ENCODE results near the gene PBLD.
"Not testable (repeated sequence)": the region's sequence is repeated elsewhere in the genome, so short reads cannot be mapped to it uniquely, and the experiment has no call there.

PBLD gene

GRCh38 chr10:68277814-68278213, 54.9 kb downstream of the PBLD start:
- DNase-seq = not testable (repeated sequence)

- no peak for DNase-seq
Measured at GRCh38 chr10:68276224-68276623, 56.5 kb downstream of the PBLD start.

- no peak for DNase-seq
Measured at GRCh38 chr10:68275600-68276126, 57.1 kb downstream of the PBLD start.

GRCh38 chr10:68272833-68273232, 59.9 kb downstream of the PBLD start:
- no peak for DNase-seq

GRCh38 chr10:68271196-68271882, 61.4 kb downstream of the PBLD start:
- no peak for DNase-seq

GRCh38 chr10:68269562-68270290, 63.0 kb downstream of the PBLD start:
- DNase-seq = no peak

- DNase-seq = no peak
Measured at GRCh38 chr10:68261132-68261856, 71.4 kb downstream of the PBLD start.

- DNase-seq = no peak
Measured at GRCh38 chr10:68253346-68253745, 79.4 kb downstream of the PBLD start.

- no peak for DNase-seq
Measured at GRCh38 chr10:68251625-68252495, 80.9 kb downstream of the PBLD start.

- DNase-seq = no peak
Measured at GRCh38 chr10:68251151-68251550, 81.6 kb downstream of the PBLD start.

- DNase-seq = no peak
Measured at GRCh38 chr10:68249297-68249696, 83.4 kb downstream of the PBLD start.

GRCh38 chr10:68247931-68248330, 84.8 kb downstream of the PBLD start:
- no peak for DNase-seq

GRCh38 chr10:68246397-68246796, 86.3 kb downstream of the PBLD start:
- DNase-seq = not testable (repeated sequence)

- no peak for DNase-seq
Measured at GRCh38 chr10:68242051-68242450, 90.7 kb downstream of the PBLD start.

GRCh38 chr10:68239596-68240150, 93.1 kb downstream of the PBLD start:
- DNase-seq = no peak

- no peak for DNase-seq
Measured at GRCh38 chr10:68239069-68239468, 93.7 kb downstream of the PBLD start.

GRCh38 chr10:68238371-68238770, 94.4 kb downstream of the PBLD start:
- DNase-seq = no peak

- no peak for DNase-seq
Measured at GRCh38 chr10:68237173-68237572, 95.6 kb downstream of the PBLD start.

- no peak for DNase-seq
Measured at GRCh38 chr10:68235581-68235980, 97.1 kb downstream of the PBLD start.

- DNase-seq = no peak
Measured at GRCh38 chr10:68235111-68235510, 97.6 kb downstream of the PBLD start.

GRCh38 chr10:68233046-68233445, 99.7 kb downstream of the PBLD start:
- no peak for DNase-seq
